Measurements from ENCODE around the gene UBN2. TPM values are rescaled to one million over a fixed set of nuclear protein-coding genes. Genes with fewer than 3 reads are reported as not detected.
A peak's percentile ranks its signal among the peaks of the same experiment; 100 is the strongest.

UBN2 gene
- total RNA-seq, 3 donors from 2014 or later (not counting 1 experiment from before 2014, with no cell fraction given), result 17.6 to 33.2 (median 21.2) TPM

DNA sequence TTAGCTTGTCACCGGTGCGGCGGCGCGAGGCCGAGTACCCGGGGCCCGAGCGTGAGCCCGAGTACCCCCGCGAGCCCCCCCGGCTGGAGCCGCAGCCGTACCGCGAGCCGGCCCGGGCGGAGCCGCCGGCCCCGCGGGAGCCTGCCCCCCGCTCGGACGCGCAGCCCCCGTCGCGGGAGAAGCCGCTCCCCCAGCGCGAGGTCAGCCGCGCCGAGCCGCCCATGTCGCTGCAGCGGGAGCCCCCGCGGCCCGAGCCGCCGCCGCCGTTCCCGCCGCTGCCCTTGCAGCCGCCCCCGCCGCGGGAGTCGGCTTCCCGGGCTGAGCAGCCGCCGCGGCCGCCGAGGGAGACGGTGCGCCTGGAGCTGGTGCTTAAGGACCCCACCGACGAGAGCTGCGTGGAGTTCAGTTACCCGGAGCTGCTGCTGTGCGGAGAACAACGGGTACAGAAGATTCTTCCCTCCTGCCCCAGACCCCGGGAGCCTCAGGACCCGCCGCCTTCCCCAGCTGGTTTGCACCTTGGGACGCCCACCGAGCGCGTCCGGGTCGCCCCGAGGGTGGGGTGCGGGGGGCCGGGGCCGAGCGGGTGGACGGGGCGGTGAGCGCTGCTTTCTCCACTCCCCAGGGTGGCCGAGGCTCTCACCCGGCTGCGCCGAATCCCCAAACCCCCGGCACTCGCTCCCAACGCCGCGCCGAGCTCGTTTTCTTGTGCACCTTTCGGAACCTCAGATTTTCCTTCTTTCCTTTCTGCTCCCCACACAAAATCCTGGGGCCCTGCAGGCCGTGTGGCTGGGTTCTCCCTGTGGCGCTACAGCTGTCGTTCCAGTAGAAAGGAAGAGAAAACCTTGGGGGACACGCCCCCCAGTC is 708 bp downstream of the UBN2 start:
- peak overlapping the region; percentile 100 for H3K4me3 ChIP-seq (ENCODE audit: low read length)
- H3K9me3 ChIP-seq (ENCODE audit: control insufficient read depth, insufficient read depth, low read length), result no peaks in the 10 kb centered on the region
- peak overlapping the region; percentile 99 for H3K4me3 Mint-ChIP-seq
- H3K27ac ChIP-seq (ENCODE audit: low read length), result peak overlapping the region; percentile 92
- no peak for TF ChIP-seq CTCF (IDR thresholded peaks at IDR 0.05)
- no peaks in the 10 kb centered on the region for H3K9me3 Mint-ChIP-seq
- peaks cover 12% of the 10 kb centered on the region for H3K4me1 ChIP-seq (ENCODE audit: control insufficient read depth, insufficient read depth, low read length)
- H3K4me1 Mint-ChIP-seq, result peaks cover 22 to 28% of the 10 kb centered on the region in 2 donors
- ATAC-seq, result peak; percentile 30 to 49 (median 43)
- peaks cover 3 to 6% of the 10 kb centered on the region in 2 donors for H3K27me3 Mint-ChIP-seq (ENCODE audit: low read depth in 2 of 2)
- H3K36me3 ChIP-seq (ENCODE audit: control insufficient read depth, insufficient read depth, low read length), result no peaks in the 10 kb centered on the region
- intact Hi-C loops (cut with micrococcal nuclease), result loop anchor here (1.0 kb wide), 2 partner anchors 109 to 122 kb away; partner anchors contain the start of gene ZC3HAV1
- H3K27me3 ChIP-seq (ENCODE audit: control insufficient read depth, insufficient read depth, low read length), result no peaks in the 10 kb centered on the region
- WGBS (ENCODE audit: insufficient coverage), result under 1% methylated on average over 100 of the region's 101 CpGs
- H3K36me3 Mint-ChIP-seq, result no peaks in the 10 kb centered on the region
- peak overlapping the region; percentile 94 to 95 for H3K27ac Mint-ChIP-seq
- DNase-seq, result peak in 1 of 2 donors; percentile 59

GRCh38 chr7:139232377-139232717 is 1.3 kb downstream of the UBN2 start:
- Histone ChIP-seq H3K4me3 (ENCODE audit: low read length) (peak overlapping the region; percentile 43), H3K9me3 (ENCODE audit: control insufficient read depth, insufficient read depth, low read length) (no peaks in the 10 kb centered on the region), H3K27me3 (ENCODE audit: control insufficient read depth, insufficient read depth, low read length) (no peaks in the 10 kb centered on the region), H3K36me3 (ENCODE audit: control insufficient read depth, insufficient read depth, low read length) (peaks cover 3% of the 10 kb centered on the region), H3K27ac (ENCODE audit: low read length) (no peak overlapping the region), H3K4me1 (ENCODE audit: control insufficient read depth, insufficient read depth, low read length) (peaks cover 12% of the 10 kb centered on the region)
- intact Hi-C loops (cut with micrococcal nuclease), result no loop called here
- no peak for ATAC-seq
- peaks cover 22 to 28% of the 10 kb centered on the region in 2 donors for H3K4me1 Mint-ChIP-seq
- no peak for TF ChIP-seq CTCF (IDR thresholded peaks at IDR 0.05)
- DNase-seq, result peak in 1 of 2 donors; percentile 44
- H3K36me3 Mint-ChIP-seq, result peaks cover under 1% of the 10 kb centered on the region
- H3K4me3 Mint-ChIP-seq, result peak overlapping the region; percentile 93
- peaks cover 3 to 5% of the 10 kb centered on the region in 2 donors for H3K27me3 Mint-ChIP-seq (ENCODE audit: low read depth in 2 of 2)
- no peaks in the 10 kb centered on the region for H3K9me3 Mint-ChIP-seq
- 5% methylated on average over 4 of the region's 8 CpGs for WGBS (ENCODE audit: insufficient coverage)
- peak overlapping the region; percentile 73 to 81 for H3K27ac Mint-ChIP-seq

- ATAC-seq (no peak), DNase-seq (no peak)
- 13% methylated on average over 1 of the region's 2 CpGs for WGBS (ENCODE audit: insufficient coverage)
- H3K9me3 Mint-ChIP-seq, result no peaks in the 10 kb centered on the region
- Histone ChIP-seq H3K9me3 (ENCODE audit: control insufficient read depth, insufficient read depth, low read length) (no peaks in the 10 kb centered on the region), H3K4me3 (ENCODE audit: low read length) (no peak overlapping the region), H3K27ac (ENCODE audit: low read length) (no peak overlapping the region), H3K36me3 (ENCODE audit: control insufficient read depth, insufficient read depth, low read length) (peaks cover 8% of the 10 kb centered on the region), H3K27me3 (ENCODE audit: control insufficient read depth, insufficient read depth, low read length) (no peaks in the 10 kb centered on the region), H3K4me1 (ENCODE audit: control insufficient read depth, insufficient read depth, low read length) (peaks cover 12% of the 10 kb centered on the region)
- peak overlapping the region; percentile 73 to 81 for H3K27ac Mint-ChIP-seq
- peaks cover 6% of the 10 kb centered on the region for H3K36me3 Mint-ChIP-seq
- peaks cover 0 to 3% of the 10 kb centered on the region in 2 donors for H3K27me3 Mint-ChIP-seq (ENCODE audit: low read depth in 2 of 2)
- peak overlapping the region; percentile 93 for H3K4me3 Mint-ChIP-seq
- no peak for TF ChIP-seq CTCF (IDR thresholded peaks at IDR 0.05)
- intact Hi-C loops (cut with micrococcal nuclease), result no loop called here
- peaks cover 22 to 28% of the 10 kb centered on the region in 2 donors for H3K4me1 Mint-ChIP-seq
These were observed 1.9 kb downstream of the UBN2 start for GRCh38 chr7:139232904-139233303.
